Measurements from ENCODE around the gene STPG3.

DNA sequence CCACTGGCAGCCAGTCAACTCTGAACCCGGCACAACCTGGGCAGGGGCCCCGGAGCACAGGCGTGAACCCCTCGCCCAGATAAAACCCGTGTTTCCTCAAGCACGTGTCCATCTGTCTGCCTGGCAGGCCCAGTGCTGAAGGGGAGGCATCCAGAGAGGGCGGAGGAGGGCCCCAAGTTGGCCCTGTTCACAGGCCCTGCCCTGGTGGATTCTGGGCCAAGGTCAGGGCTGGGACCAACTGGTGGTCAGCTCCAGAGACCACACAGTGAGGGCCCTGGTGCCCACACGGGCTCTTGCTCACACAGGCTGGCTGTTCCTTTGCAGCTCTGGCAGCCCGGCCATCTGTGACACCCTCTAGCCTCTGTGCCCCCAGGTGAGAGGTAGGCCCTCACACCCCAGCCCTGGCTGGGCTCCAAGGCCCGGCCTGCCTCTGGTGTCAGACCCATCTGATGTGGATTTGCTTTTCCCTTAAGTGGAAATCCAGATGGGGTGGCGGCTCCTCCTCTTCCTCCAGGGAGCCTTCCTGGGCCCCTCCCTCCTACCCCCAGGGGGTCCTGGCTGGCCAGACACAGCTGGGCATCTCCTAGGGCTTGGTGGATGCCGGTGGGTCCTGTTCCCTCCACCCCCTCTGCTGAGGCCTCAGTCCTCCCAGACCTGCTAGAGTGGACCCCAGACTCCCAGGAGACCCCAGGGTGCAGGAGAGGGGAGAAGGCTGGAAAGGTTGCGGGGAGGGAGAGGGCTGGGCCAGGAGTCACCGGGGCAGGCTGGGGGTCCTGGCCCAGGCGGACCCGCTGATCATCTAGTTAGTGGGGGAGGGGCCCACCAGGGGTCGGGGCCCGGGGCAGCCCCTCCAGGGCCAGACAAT is 525 bp upstream of the STPG3 start:
- no peak for TF ChIP-seq SUZ12 (IDR thresholded peaks at IDR 0.05; ENCODE audit: extremely low read depth, insufficient read depth, insufficient read length)
- no peak for TF ChIP-seq YY1 (IDR thresholded peaks at IDR 0.05; ENCODE audit: insufficient read depth, insufficient read length)
